ENCODE results near the gene FAM193A. TPM values are rescaled to one million over a fixed set of nuclear protein-coding genes. Genes with fewer than 3 reads are reported as not detected.

The FAM193A gene
- total RNA-seq, 1 donor from 2014 or later = 56.1 TPM

DNA sequence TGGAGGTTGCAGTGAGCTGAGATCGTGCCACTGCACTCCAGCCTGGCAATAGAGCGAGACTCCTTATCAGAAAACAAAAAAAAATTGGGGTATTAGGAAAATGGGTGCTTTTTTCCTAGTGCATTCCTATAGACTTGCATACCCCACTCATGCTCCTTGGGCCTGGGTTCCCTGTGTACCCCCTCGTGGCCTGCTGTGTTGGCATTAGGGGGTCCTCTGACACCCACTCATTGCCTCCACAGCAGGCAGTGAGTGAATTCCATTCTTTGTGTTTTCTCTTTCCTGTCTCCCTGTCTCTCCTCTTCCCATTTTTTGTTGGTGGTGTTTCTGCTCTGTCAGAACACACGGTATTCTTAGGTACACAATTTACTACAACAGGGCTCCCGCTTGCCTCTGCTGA, 176.9 kb downstream of the FAM193A start:
- H3K27me3 Mint-ChIP-seq (ENCODE audit: unreplicated experiment) = no peaks in the 10 kb centered on the region
- peak overlapping the region; percentile 54 for H3K27ac Mint-ChIP-seq (ENCODE audit: unreplicated experiment)
- peaks cover 5% of the 10 kb centered on the region for H3K36me3 Mint-ChIP-seq (ENCODE audit: unreplicated experiment)
- peaks cover 15% of the 10 kb centered on the region for H3K9me3 Mint-ChIP-seq (ENCODE audit: unreplicated experiment)
- H3K4me3 Mint-ChIP-seq (ENCODE audit: unreplicated experiment) = no peak overlapping the region
- no peak for DNase-seq
- H3K4me1 Mint-ChIP-seq (ENCODE audit: low read depth, unreplicated experiment) = peaks cover 25% of the 10 kb centered on the region
- TF ChIP-seq, protein P1, sequence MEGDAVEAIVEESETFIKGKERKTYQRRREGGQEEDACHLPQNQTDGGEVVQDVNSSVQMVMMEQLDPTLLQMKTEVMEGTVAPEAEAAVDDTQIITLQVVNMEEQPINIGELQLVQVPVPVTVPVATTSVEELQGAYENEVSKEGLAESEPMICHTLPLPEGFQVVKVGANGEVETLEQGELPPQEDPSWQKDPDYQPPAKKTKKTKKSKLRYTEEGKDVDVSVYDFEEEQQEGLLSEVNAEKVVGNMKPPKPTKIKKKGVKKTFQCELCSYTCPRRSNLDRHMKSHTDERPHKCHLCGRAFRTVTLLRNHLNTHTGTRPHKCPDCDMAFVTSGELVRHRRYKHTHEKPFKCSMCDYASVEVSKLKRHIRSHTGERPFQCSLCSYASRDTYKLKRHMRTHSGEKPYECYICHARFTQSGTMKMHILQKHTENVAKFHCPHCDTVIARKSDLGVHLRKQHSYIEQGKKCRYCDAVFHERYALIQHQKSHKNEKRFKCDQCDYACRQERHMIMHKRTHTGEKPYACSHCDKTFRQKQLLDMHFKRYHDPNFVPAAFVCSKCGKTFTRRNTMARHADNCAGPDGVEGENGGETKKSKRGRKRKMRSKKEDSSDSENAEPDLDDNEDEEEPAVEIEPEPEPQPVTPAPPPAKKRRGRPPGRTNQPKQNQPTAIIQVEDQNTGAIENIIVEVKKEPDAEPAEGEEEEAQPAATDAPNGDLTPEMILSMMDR (IDR thresholded peaks at IDR 0.05; ENCODE audit: partially characterized antibody, unreplicated experiment) = no peak

DNA sequence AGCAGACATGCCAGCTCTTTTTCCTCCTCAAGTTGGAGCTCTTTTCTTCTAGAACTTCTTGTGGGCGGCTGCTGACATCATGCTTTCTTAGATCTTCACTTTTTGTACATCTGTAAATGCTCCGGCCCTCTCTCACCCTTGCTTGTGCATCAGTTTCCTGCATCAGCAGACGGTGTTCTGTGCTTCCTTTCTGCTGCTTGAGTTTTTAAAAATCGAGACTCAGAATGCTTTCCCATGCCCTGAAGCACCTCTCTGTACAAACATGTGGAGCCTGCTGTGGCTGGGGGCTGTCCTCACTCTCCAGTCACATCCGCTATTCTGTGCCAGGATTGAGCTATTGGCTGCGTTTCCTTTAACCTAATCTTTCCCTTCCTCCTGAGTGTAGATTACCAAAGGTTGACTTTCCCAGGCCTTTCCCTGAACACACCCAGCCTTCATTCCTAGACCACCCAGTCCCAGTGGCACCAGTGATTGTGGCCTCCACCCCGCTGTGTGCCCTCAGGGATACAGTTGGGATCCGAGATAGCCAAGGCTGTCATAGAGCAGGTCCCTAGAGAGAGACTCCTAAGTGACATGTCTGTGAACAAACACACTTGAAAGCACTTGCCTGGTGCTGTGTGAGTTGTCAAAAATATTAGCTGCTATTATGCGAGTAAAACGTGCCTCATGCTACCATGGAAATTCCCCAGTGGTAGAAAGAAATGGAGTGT, 177.8 kb downstream of the FAM193A start:
- peaks cover 15% of the 10 kb centered on the region for H3K9me3 Mint-ChIP-seq (ENCODE audit: unreplicated experiment)
- H3K36me3 Mint-ChIP-seq (ENCODE audit: unreplicated experiment) = peaks cover 5% of the 10 kb centered on the region
- peak; percentile 30 for DNase-seq
- peak overlapping the region; percentile 94 for H3K27ac Mint-ChIP-seq (ENCODE audit: unreplicated experiment)
- TF ChIP-seq, protein P1 (IDR thresholded peaks at IDR 0.05; ENCODE audit: partially characterized antibody, unreplicated experiment) = no peak
- peak overlapping the region; percentile 40 for H3K4me3 Mint-ChIP-seq (ENCODE audit: unreplicated experiment)
- no peaks in the 10 kb centered on the region for H3K27me3 Mint-ChIP-seq (ENCODE audit: unreplicated experiment)
- H3K4me1 Mint-ChIP-seq (ENCODE audit: low read depth, unreplicated experiment) = peaks cover 25% of the 10 kb centered on the region

DNA sequence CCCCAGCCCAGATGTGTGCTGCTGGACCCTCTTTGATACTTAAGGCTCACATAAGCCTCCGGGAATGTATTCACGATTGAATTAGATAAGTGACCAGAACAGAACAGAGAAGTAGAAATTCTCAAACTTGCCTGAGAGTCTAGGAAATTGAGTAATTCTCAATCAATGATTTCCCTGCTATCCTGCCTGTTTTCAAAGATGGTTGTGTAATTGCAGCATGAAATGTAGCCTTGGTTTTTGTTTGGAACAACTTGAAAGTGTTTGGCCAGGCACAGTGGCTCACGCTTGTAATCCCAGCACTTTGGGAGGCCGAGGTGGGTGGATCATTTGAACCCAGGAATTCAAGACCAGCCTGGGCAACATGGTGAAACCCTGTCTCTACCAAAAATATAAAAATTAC, 178.5 kb downstream of the FAM193A start:
- TF ChIP-seq, protein P1 (IDR thresholded peaks at IDR 0.05; ENCODE audit: partially characterized antibody, unreplicated experiment) = no peak
- Mint-ChIP-seq H3K27ac (ENCODE audit: unreplicated experiment) (peak overlapping the region; percentile 94), H3K27me3 (ENCODE audit: unreplicated experiment) (no peaks in the 10 kb centered on the region), H3K9me3 (ENCODE audit: unreplicated experiment) (peaks cover 13% of the 10 kb centered on the region), H3K4me1 (ENCODE audit: low read depth, unreplicated experiment) (peaks cover 25% of the 10 kb centered on the region), H3K4me3 (ENCODE audit: unreplicated experiment) (no peak overlapping the region), H3K36me3 (ENCODE audit: unreplicated experiment) (peaks cover 5% of the 10 kb centered on the region)
- no peak for DNase-seq

DNA sequence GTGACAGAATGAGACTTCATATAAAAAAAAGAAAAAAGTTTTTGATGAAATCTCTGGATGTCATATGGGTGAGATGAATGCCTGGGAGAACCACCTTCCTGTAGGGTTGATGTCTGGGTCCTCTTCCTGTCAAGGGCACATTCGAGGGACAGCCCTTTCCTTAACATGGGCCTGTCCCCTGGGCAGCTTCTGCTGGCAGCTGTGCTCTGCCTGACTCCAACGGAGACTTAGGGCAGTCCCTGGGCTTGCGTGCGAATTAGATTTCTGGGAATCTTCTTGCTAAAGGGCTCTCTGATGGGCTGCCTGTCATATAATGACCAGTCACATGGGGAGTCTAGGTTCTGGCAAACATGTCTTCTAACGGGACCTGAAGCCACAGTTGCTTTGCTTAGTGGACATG, 179.0 kb downstream of the FAM193A start:
- Mint-ChIP-seq H3K4me1 (ENCODE audit: low read depth, unreplicated experiment) (peaks cover 25% of the 10 kb centered on the region), H3K27ac (ENCODE audit: unreplicated experiment) (peak overlapping the region; percentile 59), H3K36me3 (ENCODE audit: unreplicated experiment) (peaks cover 5% of the 10 kb centered on the region), H3K9me3 (ENCODE audit: unreplicated experiment) (peaks cover 13% of the 10 kb centered on the region), H3K27me3 (ENCODE audit: unreplicated experiment) (no peaks in the 10 kb centered on the region), H3K4me3 (ENCODE audit: unreplicated experiment) (no peak overlapping the region)
- TF ChIP-seq, protein P1 (IDR thresholded peaks at IDR 0.05; ENCODE audit: partially characterized antibody, unreplicated experiment) = no peak
- DNase-seq = no peak

DNA sequence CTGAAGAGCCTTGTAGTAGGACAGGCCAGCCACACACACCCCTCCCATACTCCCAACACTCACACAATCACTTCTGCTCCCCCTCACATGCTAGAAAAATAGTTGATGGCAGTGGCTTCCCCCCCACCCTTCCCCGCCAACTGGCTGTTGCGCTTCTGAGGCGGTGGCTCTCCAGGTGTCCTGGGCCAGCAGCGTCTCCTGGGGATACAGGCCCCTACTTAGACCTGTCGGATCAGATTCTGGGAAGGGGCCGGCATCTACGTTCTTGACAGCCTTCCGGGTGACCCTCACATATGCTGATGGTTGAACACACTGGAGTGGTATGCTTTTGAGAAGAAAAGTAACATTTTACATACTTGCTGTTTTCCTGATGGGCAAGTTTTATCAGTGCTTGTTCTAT, 179.8 kb downstream of the FAM193A start:
- TF ChIP-seq, protein P1 (IDR thresholded peaks at IDR 0.05; ENCODE audit: partially characterized antibody, unreplicated experiment) = no peak
- Mint-ChIP-seq H3K4me1 (ENCODE audit: low read depth, unreplicated experiment) (peaks cover 25% of the 10 kb centered on the region), H3K9me3 (ENCODE audit: unreplicated experiment) (peaks cover 14% of the 10 kb centered on the region), H3K27me3 (ENCODE audit: unreplicated experiment) (peaks cover 3% of the 10 kb centered on the region), H3K4me3 (ENCODE audit: unreplicated experiment) (no peak overlapping the region), H3K36me3 (ENCODE audit: unreplicated experiment) (peaks cover 5% of the 10 kb centered on the region), H3K27ac (ENCODE audit: unreplicated experiment) (no peak overlapping the region)
- no peak for DNase-seq
